Suprapubic skin (tissue), 4 donors: Measurements from ENCODE around the gene ERO1B. TPM values are rescaled to one million over a fixed set of nuclear protein-coding genes. Genes with fewer than 3 reads are reported as not detected.

ENCODE experiments used
- DNase-seq, 2 donors: peaks; one replicate each; pipeline ENCODE4 v3.0.0-alpha.2; 2019; ENCODE audit warnings: low spot score in 2 of 2
- H3K27ac ChIP-seq: fragments of 200-600 bp; sonication (generic); one replicate; pipeline ENCODE4 v1.5.1; 2019
- H3K27me3 ChIP-seq: fragments of 200-600 bp; sonication (generic); one replicate; pipeline ENCODE4 v1.5.1; 2019
- H3K36me3 ChIP-seq: fragments of 200-600 bp; sonication (generic); one replicate; pipeline ENCODE4 v1.5.1; 2019
- H3K4me1 ChIP-seq: fragments of 200-600 bp; sonication (generic); one replicate; pipeline ENCODE4 v1.5.1; 2019
- H3K4me3 ChIP-seq: fragments of 200-600 bp; sonication (generic); one replicate; pipeline ENCODE4 v1.5.1; 2019; ENCODE audit warnings: mild to moderate bottlenecking
- H3K9me3 ChIP-seq: fragments of 200-600 bp; sonication (generic); one replicate; pipeline ENCODE4 v1.5.1; 2019
- EP300 ChIP-seq: sonication (generic); formaldehyde crosslinking; IDR thresholded peaks from one replicate; pipeline ENCODE4 v1.6.1; 2017; ENCODE audit warnings: antibody characterized with exemption
- POLR2A ChIP-seq, 2 donors: fragments of 450-650 bp; IDR thresholded peaks; one replicate each; pipeline ENCODE4 v1.6.1; 2017; ENCODE audit warnings: antibody characterized with exemption in 2 of 2, mild to moderate bottlenecking in 2 of 2, moderate library complexity in 2 of 2
- POLR2AphosphoS5 ChIP-seq, 3 donors: sonication (generic); formaldehyde crosslinking; IDR thresholded peaks; one replicate each; pipeline ENCODE4 v1.6.1; 2017; ENCODE audit warnings: antibody characterized with exemption in 3 of 3
- WGBS: methylation state at CpG from one replicate; pipeline ENCODE4 v1.1.5; 2018; 5-methylcytosine and 5-hydroxymethylcytosine counted together
- total RNA-seq, 4 donors: library from RNA; depleted of rRNA; stranded (reverse); fragments of >200 nt; gene quantifications; one replicate each; pipeline ENCODE4 v1.1.0, GENCODE V29; 2016
- TF ChIP-seq, protein P1 (sequence below), 2 donors: fragments of 200-600 bp in 1 of 2; fragments of 450-650 bp in 1 of 2; sonication (generic) in 1 of 2; IDR thresholded peaks; one replicate each; pipeline ENCODE4 v1.5.1; 2016 to 2019; ENCODE audit warnings: antibody characterized with exemption in 2 of 2, mild to moderate bottlenecking in 1 of 2, moderate library complexity in 1 of 2

ERO1B gene
- total RNA-seq, 4 donors from 2014 or later = 2.9 to 11.7 (median 4.2) TPM

DNA sequence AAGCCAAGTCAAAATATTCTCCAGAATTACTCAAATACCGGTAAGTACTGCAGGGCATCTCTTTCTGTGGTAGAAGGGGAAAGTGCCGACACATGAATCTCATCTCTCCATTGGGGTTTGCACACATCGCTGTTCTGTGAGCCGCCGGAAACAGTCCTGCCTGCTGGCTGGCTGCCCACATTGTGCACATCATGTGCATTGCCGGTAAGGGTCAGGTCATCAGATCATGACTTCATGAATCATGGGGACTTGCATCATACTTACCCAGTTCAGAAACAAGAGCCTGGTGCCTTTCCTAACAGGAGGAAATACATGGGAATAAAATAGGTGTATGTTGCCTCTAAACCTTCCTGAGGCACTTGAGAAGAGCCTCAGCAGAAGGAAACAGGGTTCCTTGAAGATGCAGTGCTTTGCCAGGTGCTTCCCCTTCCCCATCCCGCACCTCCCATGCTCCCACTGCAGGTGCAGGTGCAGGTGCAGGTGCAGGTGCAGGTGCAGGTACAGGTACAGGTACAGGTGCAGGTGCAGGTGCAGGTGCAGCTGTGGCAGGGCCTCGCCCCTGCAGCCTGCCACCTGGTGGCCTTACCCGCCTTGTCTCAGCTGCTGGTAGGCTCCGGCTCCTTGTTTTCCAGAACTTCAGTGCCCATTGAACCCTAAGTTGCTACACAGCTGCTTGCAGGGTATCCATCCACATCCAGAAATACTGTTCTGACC is 112.9 kb downstream of the ERO1B start:
- 93% methylated on average over 9 of the region's 10 CpGs for WGBS
- no peak overlapping the region for H3K27ac ChIP-seq
- TF ChIP-seq POLR2A (IDR thresholded peaks at IDR 0.05) = no peak
- TF ChIP-seq, protein P1, sequence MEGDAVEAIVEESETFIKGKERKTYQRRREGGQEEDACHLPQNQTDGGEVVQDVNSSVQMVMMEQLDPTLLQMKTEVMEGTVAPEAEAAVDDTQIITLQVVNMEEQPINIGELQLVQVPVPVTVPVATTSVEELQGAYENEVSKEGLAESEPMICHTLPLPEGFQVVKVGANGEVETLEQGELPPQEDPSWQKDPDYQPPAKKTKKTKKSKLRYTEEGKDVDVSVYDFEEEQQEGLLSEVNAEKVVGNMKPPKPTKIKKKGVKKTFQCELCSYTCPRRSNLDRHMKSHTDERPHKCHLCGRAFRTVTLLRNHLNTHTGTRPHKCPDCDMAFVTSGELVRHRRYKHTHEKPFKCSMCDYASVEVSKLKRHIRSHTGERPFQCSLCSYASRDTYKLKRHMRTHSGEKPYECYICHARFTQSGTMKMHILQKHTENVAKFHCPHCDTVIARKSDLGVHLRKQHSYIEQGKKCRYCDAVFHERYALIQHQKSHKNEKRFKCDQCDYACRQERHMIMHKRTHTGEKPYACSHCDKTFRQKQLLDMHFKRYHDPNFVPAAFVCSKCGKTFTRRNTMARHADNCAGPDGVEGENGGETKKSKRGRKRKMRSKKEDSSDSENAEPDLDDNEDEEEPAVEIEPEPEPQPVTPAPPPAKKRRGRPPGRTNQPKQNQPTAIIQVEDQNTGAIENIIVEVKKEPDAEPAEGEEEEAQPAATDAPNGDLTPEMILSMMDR (IDR thresholded peaks at IDR 0.05) = peak in 1 of 2 donors; percentile 9
- peaks cover 12% of the 10 kb centered on the region for H3K36me3 ChIP-seq
- H3K27me3 ChIP-seq = no peaks in the 10 kb centered on the region
- peak in 1 of 2 donors; percentile 71 for DNase-seq
- no peaks in the 10 kb centered on the region for H3K9me3 ChIP-seq
- H3K4me1 ChIP-seq = no peaks in the 10 kb centered on the region
- no peak overlapping the region for H3K4me3 ChIP-seq

DNA sequence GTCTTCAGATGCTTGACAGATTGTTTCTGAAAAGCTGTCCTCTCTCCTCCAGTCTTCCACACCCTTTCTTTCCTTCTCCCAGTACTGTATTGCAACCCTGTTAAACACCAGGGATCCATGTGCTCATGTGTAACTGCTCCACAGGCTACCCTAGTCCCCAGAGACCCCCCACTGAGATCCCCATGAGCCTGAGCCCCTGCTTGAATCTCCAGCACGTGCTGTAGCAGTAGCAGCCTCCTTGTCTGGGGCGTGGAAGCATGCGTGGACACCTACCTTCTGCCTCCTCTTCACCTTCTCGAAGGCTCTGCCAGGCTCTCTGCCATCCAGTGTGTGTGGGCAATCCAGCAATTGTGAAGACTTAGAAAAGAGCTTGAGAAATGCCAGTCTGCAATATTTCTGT is 114.2 kb downstream of the ERO1B start:
- Histone ChIP-seq H3K36me3 (peaks cover 14% of the 10 kb centered on the region), H3K4me1 (no peaks in the 10 kb centered on the region), H3K9me3 (no peaks in the 10 kb centered on the region), H3K4me3 (no peak overlapping the region), H3K27me3 (no peaks in the 10 kb centered on the region), H3K27ac (no peak overlapping the region)
- WGBS = 85% methylated on average over 4 of the region's 4 CpGs
- no peak for TF ChIP-seq EP300
- TF ChIP-seq POLR2AphosphoS5 (IDR thresholded peaks at IDR 0.05) = no peak
- TF ChIP-seq POLR2A (IDR thresholded peaks at IDR 0.05) = no peak
- TF ChIP-seq, protein P1 (IDR thresholded peaks at IDR 0.05) = no peak
- DNase-seq = no peak

DNA sequence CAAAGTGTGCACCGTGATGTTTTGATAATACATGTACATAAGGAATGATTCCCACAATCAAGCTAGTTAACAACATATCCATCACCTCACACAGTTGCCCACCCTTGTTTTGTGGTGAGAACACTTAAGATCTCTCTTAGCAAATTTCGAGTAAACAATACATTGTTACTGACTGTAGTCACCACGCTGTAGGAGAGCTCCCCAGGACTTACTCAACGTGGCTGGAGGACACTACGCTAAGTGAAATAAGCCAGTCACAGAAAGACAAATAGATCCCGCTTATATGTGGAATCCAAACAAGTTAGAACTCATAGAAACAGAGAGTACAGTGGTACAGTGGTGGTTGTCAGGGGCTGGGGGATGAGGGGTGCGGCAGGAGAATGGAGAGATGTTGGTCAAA is 114.6 kb downstream of the ERO1B start:
- DNase-seq = no peak
- no peak for TF ChIP-seq EP300
- TF ChIP-seq POLR2A (IDR thresholded peaks at IDR 0.05) = no peak
- TF ChIP-seq, protein P1 (IDR thresholded peaks at IDR 0.05) = no peak
- TF ChIP-seq POLR2AphosphoS5 (IDR thresholded peaks at IDR 0.05) = no peak
- H3K36me3 ChIP-seq = peaks cover 14% of the 10 kb centered on the region
- no peak overlapping the region for H3K27ac ChIP-seq
- no peaks in the 10 kb centered on the region for H3K27me3 ChIP-seq
- WGBS = 94% methylated on average over 7 of the region's 7 CpGs
- H3K4me1 ChIP-seq = no peaks in the 10 kb centered on the region
- no peak overlapping the region for H3K4me3 ChIP-seq
- no peaks in the 10 kb centered on the region for H3K9me3 ChIP-seq

DNA sequence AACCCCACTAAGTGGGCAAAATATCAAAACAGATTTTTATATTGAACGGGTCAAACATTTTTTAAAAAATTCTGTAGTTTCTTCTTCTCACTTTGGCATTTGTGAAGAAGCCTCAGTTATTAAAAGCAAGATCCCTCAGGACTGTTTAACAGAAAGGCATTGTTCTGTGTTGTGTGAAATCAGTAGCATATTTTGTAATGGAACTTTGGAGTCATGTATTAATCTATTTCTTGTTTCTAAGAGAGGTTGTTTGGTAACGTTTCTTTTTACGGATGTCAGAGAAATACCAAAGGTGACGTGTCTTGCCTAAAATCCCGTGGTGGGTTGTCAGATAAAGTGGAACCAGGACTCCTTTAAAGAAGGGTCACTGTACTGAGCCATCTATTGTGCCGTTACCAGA is 115.7 kb downstream of the ERO1B start:
- Histone ChIP-seq H3K4me3 (no peak overlapping the region), H3K27me3 (no peaks in the 10 kb centered on the region), H3K9me3 (peaks cover 7% of the 10 kb centered on the region), H3K36me3 (peaks cover 14% of the 10 kb centered on the region), H3K4me1 (no peaks in the 10 kb centered on the region), H3K27ac (no peak overlapping the region)
- TF ChIP-seq POLR2AphosphoS5 (IDR thresholded peaks at IDR 0.05) (no peak), POLR2A (IDR thresholded peaks at IDR 0.05) (no peak), EP300 (no peak)
- TF ChIP-seq, protein P1 (IDR thresholded peaks at IDR 0.05) = no peak
- WGBS = 81% methylated on average over 6 of the region's 6 CpGs
- DNase-seq = no peak

Other genes starting within 250 kb of the ERO1B start
- 10 to 100 TPM; 27.9 to 48.4 (median 32.3) TPM for gene NID1, start 216.9 kb downstream of the ERO1B start, total RNA-seq
- 10 to 100 TPM; 34.9 to 60.0 (median 47.2) TPM for gene GPR137B, start 139.4 kb downstream of the ERO1B start, total RNA-seq
- 10 to 100 TPM in 1 of 4 donors, 1 to 10 TPM in 3; 5.5 to 10.1 (median 7.6) TPM for gene EDARADD, start 112.3 kb upstream of the ERO1B start, total RNA-seq
- 100 to 1,000 TPM in 2 of 4 donors, 10 to 100 TPM in 2; 70.2 to 280 (median 99.3) TPM for gene LGALS8, start 242.0 kb upstream of the ERO1B start, total RNA-seq